Natural killer cell (primary cell): ENCODE data around the gene AUTS2. TPM values are rescaled to one million over a fixed set of nuclear protein-coding genes. Genes with fewer than 3 reads are reported as not detected.

Experiments
- ATAC-seq, 3 donors: fragments of 150-1000 bp in 2 of 3; fragments of 200-7000 bp in 1 of 3; cut with Tn5 transposase; 1 replicate in 1 of 3; 2 replicates in 2 of 3; pipeline ENCODE4 v1.10.0; 2021; ENCODE audit warnings: mild to moderate bottlenecking in 2 of 3, moderate library complexity in 2 of 3
- DNase-seq, 2 donors: peaks; one replicate each; pipeline versions ENCODE4 v3.0.0 to v3.0.0-alpha.2; 2013 to 2021; ENCODE audit warnings: mixed read lengths in 1 of 2
- H3K27ac ChIP-seq: one replicate; pipeline ENCODE4 v1.5.1; 2013; ENCODE audit warnings: mild to moderate bottlenecking, low read length
- H3K27me3 ChIP-seq: one replicate; pipeline ENCODE4 v1.6.1; 2013; ENCODE audit warnings: low read length; ENCODE audit not compliant: control insufficient read depth, insufficient read depth
- H3K36me3 ChIP-seq: one replicate; pipeline ENCODE4 v1.6.1; 2013; ENCODE audit warnings: low read length; ENCODE audit not compliant: control insufficient read depth, insufficient read depth
- H3K4me1 ChIP-seq: one replicate; pipeline ENCODE4 v1.6.1; 2013; ENCODE audit warnings: low read length; ENCODE audit not compliant: control insufficient read depth, insufficient read depth
- H3K4me3 ChIP-seq: one replicate; pipeline ENCODE4 v1.5.1; 2013; ENCODE audit warnings: low read length
- H3K9me3 ChIP-seq: one replicate; pipeline ENCODE4 v1.6.1; 2013; ENCODE audit warnings: low read length; ENCODE audit not compliant: control insufficient read depth, insufficient read depth
- H3K27ac Mint-ChIP-seq, 2 donors: one replicate each; pipeline ENCODE4 v1.8.0; 2022; ENCODE audit warnings: mild to moderate bottlenecking in 2 of 2, mixed read lengths in 2 of 2, moderate library complexity in 1 of 2
- H3K27me3 Mint-ChIP-seq, 2 donors: one replicate each; pipeline ENCODE4 v1.8.0; 2022; ENCODE audit warnings: low read depth in 2 of 2, mixed read lengths in 2 of 2
- H3K36me3 Mint-ChIP-seq: one replicate; pipeline ENCODE4 v1.8.0; 2022; ENCODE audit warnings: mixed read lengths
- H3K4me1 Mint-ChIP-seq, 2 donors: one replicate each; pipeline ENCODE4 v1.8.0; 2022; ENCODE audit warnings: mixed read lengths in 2 of 2
- H3K4me3 Mint-ChIP-seq: one replicate; pipeline ENCODE4 v1.8.0; 2022; ENCODE audit warnings: mild to moderate bottlenecking, moderate library complexity, mixed read lengths
- H3K9me3 Mint-ChIP-seq, 2 donors: one replicate each; pipeline ENCODE4 v1.8.0; 2022; ENCODE audit warnings: mixed read lengths in 2 of 2
- CTCF ChIP-seq: fragments of 200-600 bp; IDR thresholded peaks from one replicate; pipeline ENCODE4 v1.8.0; 2022; ENCODE audit warnings: antibody characterized with exemption
- WGBS: methylation state at CpG from one replicate; pipeline ENCODE4 v1.1.7; 2013; ENCODE audit warnings: missing lambda C conversion rate; ENCODE audit not compliant: insufficient coverage; 5-methylcytosine and 5-hydroxymethylcytosine counted together
- intact Hi-C: fragments of 100-400 bp; cut with micrococcal nuclease; formaldehyde crosslinking; loops from one replicate; pipeline ENCODE4 v1.14.2; 2022
- total RNA-seq, 4 donors: library from RNA; stranded (reverse); fragments of 120-200 nt in 1 of 4; gene quantifications; one replicate each; pipeline versions ENCODE4 v1.2.3 to v1.2.4, GENCODE V29; 2013 to 2022

The AUTS2 gene
- total RNA-seq, 3 donors from 2014 or later (not counting 1 experiment from before 2014, with no cell fraction given), result 147 to 197 (median 155) TPM

GRCh38 chr7:70436790-70437350 is 838.6 kb downstream of the AUTS2 start:
- Histone ChIP-seq H3K36me3 (no peaks in the 10 kb centered on the region), H3K9me3 (no peaks in the 10 kb centered on the region), H3K27me3 (no peaks in the 10 kb centered on the region), H3K27ac (no peak overlapping the region), H3K4me3 (no peak overlapping the region), H3K4me1 (no peaks in the 10 kb centered on the region)
- WGBS, result 97% methylated on average over 5 of the region's 5 CpGs
- peaks cover 0 to 8% of the 10 kb centered on the region in 2 donors for H3K4me1 Mint-ChIP-seq
- no peak for DNase-seq
- H3K27ac Mint-ChIP-seq, result no peak overlapping the region
- H3K36me3 Mint-ChIP-seq, result no peaks in the 10 kb centered on the region
- no peak overlapping the region for H3K4me3 Mint-ChIP-seq
- no peaks in the 10 kb centered on the region for H3K9me3 Mint-ChIP-seq
- H3K27me3 Mint-ChIP-seq, result no peaks in the 10 kb centered on the region
- no peak for ATAC-seq
- TF ChIP-seq CTCF, result no peak
- intact Hi-C loops, result no loop called here

GRCh38 chr7:70439651-70440050 is 841.4 kb downstream of the AUTS2 start:
- no peaks in the 10 kb centered on the region for H3K9me3 Mint-ChIP-seq

DNA sequence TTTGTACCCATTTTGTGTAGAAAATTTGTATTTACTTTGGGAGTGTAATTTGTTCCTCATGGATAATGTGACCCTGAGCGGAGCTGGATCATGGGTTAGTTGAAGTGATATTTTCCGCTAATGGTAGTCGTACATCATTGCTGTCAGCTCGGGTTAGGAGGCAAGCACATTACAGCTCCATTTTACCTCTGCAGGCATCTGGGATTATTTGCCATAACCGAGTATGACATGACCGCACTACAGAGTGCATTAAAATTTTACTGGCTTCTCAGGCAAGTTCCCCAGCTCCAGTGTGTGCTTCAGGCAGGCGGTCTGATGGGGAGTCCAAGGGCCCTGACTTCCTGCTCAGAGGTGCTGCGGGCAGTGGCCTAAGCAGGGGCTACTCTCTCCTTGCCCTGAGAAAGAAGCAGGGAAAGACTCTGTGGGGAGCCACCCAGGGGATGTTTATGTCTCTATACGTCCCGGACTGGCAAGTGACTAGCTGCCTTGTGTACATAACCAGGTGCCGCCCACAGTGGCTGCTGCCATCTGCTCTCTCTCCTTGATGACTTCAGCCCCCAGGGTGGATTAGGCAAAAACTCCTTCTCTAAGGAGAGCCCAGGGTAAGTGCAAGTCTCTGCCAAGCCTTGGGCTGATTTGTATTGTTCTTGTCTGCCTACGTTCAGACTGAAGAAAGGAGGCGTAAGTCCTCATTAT is 848.3 kb downstream of the AUTS2 start:
- ATAC-seq, result no peak
- DNase-seq, result no peak
- no peak overlapping the region for H3K4me3 ChIP-seq
- no peak for TF ChIP-seq CTCF
- no peak overlapping the region for H3K4me3 Mint-ChIP-seq
- 95% methylated on average over 13 of the region's 13 CpGs for WGBS
- no peaks in the 10 kb centered on the region for H3K4me1 Mint-ChIP-seq
- H3K36me3 ChIP-seq, result no peaks in the 10 kb centered on the region
- no peaks in the 10 kb centered on the region for H3K9me3 ChIP-seq
- no peak overlapping the region for H3K27ac Mint-ChIP-seq
- H3K9me3 Mint-ChIP-seq, result no peaks in the 10 kb centered on the region
- no peaks in the 10 kb centered on the region for H3K36me3 Mint-ChIP-seq
- intact Hi-C loops, result no loop called here
- H3K27ac ChIP-seq, result no peak overlapping the region
- H3K27me3 ChIP-seq, result no peaks in the 10 kb centered on the region
- H3K4me1 ChIP-seq, result no peaks in the 10 kb centered on the region
- H3K27me3 Mint-ChIP-seq, result no peaks in the 10 kb centered on the region

More at GRCh38 chr7:70439651-70440050, 841.4 kb downstream of the AUTS2 start:
- no peaks in the 10 kb centered on the region for H3K27me3 ChIP-seq
- no peaks in the 10 kb centered on the region for H3K36me3 Mint-ChIP-seq
- 100% methylated on average over 2 of the region's 2 CpGs for WGBS
- H3K4me1 ChIP-seq, result no peaks in the 10 kb centered on the region
- no peak overlapping the region for H3K4me3 Mint-ChIP-seq
- peaks cover 0 to 8% of the 10 kb centered on the region in 2 donors for H3K4me1 Mint-ChIP-seq
- ATAC-seq (no peak), DNase-seq (no peak)
- H3K36me3 ChIP-seq, result no peaks in the 10 kb centered on the region
- no peaks in the 10 kb centered on the region for H3K27me3 Mint-ChIP-seq
- intact Hi-C loops, result no loop called here
- H3K9me3 ChIP-seq, result no peaks in the 10 kb centered on the region
- TF ChIP-seq CTCF, result no peak
- no peak overlapping the region for H3K27ac Mint-ChIP-seq
- H3K27ac ChIP-seq, result no peak overlapping the region
- H3K4me3 ChIP-seq, result no peak overlapping the region
